Esophagus muscularis mucosa (tissue), 4 donors: ENCODE measurements around the gene MBD3L2B.

ENCODE experiments used
- CTCF ChIP-seq, 3 experiments: fragments of 200-600 bp in 2 of 3; fragments of 450-650 bp in 1 of 3; sonication (generic) in 2 of 3; IDR thresholded peaks; one replicate each; pipeline ENCODE4 v1.5.1; 2017 to 2019; ENCODE audit warnings: antibody characterized with exemption in 3 of 3, mild to moderate bottlenecking in 2 of 3, moderate library complexity in 1 of 3
- EP300 ChIP-seq: sonication (generic); formaldehyde crosslinking; IDR thresholded peaks from one replicate; pipeline ENCODE4 v1.6.1; 2017; ENCODE audit warnings: antibody characterized with exemption
- POLR2A ChIP-seq: fragments of 450-650 bp; IDR thresholded peaks from one replicate; pipeline ENCODE4 v1.6.1; 2017; ENCODE audit warnings: antibody characterized with exemption, moderate library complexity, mild to moderate bottlenecking, low read depth
- POLR2AphosphoS5 ChIP-seq, 2 donors: sonication (generic); formaldehyde crosslinking; IDR thresholded peaks; one replicate each; pipeline ENCODE4 v1.6.1; 2017; ENCODE audit warnings: antibody characterized with exemption in 2 of 2

- TF ChIP-seq CTCF (IDR thresholded peaks at IDR 0.05): no peak
- TF ChIP-seq POLR2A: no peak
- no peak for TF ChIP-seq POLR2AphosphoS5 (IDR thresholded peaks at IDR 0.05)
- TF ChIP-seq EP300: no peak
These were observed 26.2 kb downstream of the MBD3L2B start for GRCh38 chr19:6995054-6995453.
